Stimulated activated naive CD4-positive, alpha-beta T cell treated with Interleukin-2 at 50 U/mL for 16 hours (primary cell): ENCODE results near the gene MECP2.
"Not testable (repeated sequence)": the region's sequence is repeated elsewhere in the genome, so short reads cannot be mapped to it uniquely, and the experiment has no call there.

Source experiments
- DNase-seq: peaks from one replicate; lab custom pipeline; 2025; lab: John Stamatoyannopoulos, UW

The MECP2 gene

GRCh38 chrX:154097589-154098541, at the start of gene MECP2:
Gene MECP2, minus strand, starts transcription at chrX:154097717.
- DNase-seq = peak; percentile 87

GRCh38 chrX:154144010-154144409, 46.5 kb upstream of the MECP2 start, which contains the start of gene OPN1LW:
Gene OPN1LW, plus strand, starts transcription at chrX:154144243. Its CDS starts 41 bp downstream, at chrX:154144284.
- not testable (repeated sequence) for DNase-seq

DNA sequence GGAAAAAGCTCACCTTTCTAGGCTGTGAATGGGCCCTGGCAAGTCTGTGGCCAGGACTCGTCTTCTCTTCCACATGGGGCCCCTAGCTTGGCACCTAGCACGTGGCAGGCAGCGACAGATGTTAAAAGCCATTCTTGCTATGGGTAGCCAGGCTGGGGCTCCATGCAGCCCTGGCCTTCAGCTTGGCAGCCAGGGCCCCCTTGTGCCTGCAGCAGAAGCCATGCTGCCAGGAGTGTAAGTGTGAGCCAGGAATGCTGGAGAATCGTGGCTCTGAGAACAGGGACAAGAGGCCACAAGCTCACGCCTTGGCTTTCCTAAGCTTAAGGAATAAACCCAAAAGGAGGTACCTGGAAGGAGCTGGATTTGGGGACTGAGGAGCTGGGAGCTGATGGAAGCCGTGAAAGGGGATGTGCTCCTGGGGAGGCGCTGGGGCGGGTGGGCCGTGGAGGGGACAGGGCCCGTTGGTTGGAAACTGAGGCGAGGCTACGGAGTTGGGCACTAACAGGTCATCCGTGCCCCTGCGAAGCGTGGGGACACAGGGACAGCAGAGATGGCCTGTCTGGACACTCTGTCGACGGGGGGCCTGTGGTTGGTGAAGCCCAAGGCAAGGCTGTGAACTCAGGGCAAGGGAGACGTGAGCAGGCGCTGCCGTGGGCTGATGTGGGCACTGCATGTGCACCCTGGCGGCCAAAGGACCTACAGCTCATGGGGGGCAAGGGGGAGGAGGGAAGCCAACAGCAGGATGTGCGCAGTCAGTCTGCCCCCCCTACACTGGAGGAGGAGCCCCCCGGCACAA, 45.6 kb upstream of the MECP2 start:
- DNase-seq = no peak

DNA sequence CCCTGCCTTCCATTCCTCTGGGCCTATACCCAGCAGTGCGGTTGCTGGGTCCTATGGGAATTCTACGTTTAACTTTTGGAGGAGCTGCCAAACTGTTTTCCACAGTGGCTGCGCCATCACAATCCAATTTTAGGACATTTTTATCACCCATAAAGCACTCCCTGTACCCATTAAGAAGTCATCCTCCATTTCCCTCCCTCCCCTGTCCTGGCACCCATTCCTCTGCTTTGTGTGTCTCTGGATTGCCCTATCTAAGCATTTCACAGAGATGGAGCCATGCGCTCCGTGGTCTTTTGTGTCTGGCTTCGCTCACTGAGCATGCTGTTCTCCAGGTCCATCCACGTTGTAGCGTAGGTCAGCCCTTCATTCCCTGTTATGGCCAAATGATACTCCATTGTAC, 44.9 kb upstream of the MECP2 start:
- DNase-seq = no peak

DNA sequence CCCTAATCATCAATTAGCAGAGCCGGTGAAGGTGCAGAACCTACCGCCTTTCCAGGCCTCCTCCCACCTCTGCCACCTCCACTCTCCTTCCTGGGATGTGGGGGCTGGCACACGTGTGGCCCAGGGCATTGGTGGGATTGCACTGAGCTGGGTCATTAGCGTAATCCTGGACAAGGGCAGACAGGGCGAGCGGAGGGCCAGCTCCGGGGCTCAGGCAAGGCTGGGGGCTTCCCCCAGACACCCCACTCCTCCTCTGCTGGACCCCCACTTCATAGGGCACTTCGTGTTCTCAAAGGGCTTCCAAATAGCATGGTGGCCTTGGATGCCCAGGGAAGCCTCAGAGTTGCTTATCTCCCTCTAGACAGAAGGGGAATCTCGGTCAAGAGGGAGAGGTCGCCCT, 43.2 kb upstream of the MECP2 start:
- DNase-seq = no peak

DNA sequence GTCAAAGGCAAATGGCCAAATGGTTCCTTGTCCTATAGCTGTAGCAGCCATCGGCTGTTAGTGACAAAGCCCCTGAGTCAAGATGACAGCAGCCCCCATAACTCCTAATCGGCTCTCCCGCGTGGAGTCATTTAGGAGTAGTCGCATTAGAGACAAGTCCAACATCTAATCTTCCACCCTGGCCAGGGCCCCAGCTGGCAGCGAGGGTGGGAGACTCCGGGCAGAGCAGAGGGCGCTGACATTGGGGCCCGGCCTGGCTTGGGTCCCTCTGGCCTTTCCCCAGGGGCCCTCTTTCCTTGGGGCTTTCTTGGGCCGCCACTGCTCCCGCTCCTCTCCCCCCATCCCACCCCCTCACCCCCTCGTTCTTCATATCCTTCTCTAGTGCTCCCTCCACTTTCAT, 42.7 kb upstream of the MECP2 start:
- no peak for DNase-seq

DNA sequence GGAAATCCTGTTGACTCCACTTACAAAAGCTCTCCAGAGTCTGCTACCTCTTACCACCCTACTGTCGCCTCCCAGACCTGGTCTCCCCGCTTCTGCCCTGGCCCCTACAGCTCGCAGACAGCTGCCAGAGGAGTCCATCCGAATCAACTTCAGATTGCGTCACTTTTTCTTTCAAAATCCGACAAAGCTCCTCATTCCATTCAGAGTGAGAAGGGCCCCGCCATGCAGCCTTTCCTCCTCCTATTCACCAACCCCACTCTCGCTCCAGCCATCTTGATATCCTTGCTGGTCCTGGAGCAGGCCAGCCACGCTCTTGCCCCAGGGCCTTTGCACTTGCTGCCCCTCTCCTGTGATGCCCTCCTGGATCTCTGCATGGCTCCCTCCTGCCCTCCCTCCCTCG, 41.3 kb upstream of the MECP2 start:
- DNase-seq = no peak

DNA sequence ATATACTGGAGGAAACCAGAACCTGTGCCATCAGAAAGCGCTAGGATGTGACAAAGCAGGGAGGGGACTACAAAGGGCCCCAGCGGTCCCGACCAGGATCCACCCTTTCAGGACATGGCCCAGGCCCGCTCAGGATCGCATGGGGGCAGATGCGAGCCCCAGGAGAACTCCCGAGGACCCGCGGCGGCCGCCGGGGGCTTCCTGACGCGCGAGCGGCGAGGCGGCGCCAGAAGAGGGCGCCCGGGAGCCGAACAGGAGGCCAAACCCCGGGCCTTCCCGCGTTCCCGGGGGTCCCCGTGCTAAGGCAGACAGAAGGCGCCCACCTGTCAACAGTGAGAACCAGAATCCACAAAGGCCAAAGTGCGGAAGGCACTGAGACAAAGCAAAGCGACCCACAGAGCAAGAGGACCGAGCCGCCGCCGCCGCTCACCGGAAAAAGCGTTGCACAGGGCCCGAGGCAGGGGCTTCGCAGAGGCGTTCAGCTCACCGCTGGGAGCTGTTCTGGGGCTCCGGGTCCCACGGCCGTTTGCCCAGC, 39.2 kb upstream of the MECP2 start:
- peak; percentile 48 for DNase-seq

- DNase-seq = peak; percentile 4
Measured at GRCh38 chrX:154135458-154136229, 38.1 kb upstream of the MECP2 start.

GRCh38 chrX:154132366-154132765, 34.8 kb upstream of the MECP2 start:
- DNase-seq = no peak

GRCh38 chrX:154131955-154132354, 34.4 kb upstream of the MECP2 start:
- no peak for DNase-seq

DNA sequence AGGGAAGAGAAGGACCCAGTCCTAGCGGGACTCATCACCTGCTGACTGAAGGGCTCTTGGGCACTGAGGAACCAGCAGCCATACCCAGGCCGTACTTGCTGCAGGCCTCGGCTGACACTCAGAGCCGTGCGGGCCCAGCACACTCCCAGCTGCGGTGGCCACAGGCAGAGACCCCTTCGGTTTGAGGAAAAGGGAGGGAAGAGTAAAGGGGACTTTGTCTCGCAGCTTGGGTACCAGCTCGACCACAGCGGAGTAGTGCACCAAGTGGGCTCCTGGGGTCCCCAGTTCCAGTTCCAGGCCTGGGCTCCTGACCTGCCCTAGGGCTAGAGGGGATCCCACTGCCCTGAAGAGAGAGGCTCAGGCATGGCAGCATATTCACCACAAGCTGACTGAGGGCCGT, 28.6 kb upstream of the MECP2 start:
- DNase-seq = no peak

GRCh38 chrX:154125391-154126040, 28.0 kb upstream of the MECP2 start:
- no peak for DNase-seq

DNA sequence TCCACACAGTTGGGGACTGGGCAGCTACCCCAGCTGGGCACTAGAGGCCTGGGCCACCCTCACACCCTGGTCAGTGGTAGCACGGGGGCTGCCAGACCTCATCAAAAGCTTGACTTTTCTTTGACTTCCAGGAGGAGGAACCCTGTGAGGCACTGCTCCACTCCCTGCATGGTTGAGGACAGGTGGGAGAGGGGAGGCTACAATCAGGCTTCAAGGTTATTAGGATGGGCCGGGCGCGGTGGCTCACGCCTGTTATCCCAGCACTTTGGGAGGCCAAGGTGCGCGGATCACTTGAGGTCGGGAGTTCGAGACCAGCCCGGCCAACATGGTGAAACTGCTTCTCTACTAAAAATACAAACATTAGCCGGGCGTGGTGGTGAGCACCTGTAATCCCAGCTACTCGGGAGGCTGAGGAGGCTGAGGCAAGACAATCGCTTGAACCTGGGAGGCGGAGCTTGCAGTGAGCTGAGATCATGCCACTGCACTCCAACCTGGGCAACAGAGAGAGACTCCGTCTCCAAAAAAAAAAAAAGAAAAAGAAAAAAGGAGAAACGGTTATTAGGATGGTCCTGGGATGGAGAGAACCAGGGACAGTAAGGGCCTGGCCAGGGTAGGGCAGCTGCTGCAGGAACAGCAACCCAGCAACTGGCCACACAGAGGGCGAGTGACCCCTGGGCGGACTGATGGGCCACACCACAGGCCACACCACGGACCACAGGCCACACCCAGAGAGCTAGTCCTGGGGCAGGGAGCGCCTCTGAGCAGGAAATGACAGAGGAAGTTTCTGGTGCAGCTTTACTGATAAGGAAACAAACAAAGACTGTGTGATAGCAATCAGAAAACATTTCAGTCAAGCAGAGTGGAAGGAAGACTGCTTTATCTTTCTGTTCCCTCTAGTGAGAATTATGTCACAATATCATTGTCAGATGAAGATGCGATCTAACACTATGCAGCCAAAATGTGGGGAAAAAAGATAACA, 26.0 kb upstream of the MECP2 start:
- peak; percentile 7 for DNase-seq

- no peak for DNase-seq
Measured at GRCh38 chrX:154121961-154122360, 24.4 kb upstream of the MECP2 start.

DNA sequence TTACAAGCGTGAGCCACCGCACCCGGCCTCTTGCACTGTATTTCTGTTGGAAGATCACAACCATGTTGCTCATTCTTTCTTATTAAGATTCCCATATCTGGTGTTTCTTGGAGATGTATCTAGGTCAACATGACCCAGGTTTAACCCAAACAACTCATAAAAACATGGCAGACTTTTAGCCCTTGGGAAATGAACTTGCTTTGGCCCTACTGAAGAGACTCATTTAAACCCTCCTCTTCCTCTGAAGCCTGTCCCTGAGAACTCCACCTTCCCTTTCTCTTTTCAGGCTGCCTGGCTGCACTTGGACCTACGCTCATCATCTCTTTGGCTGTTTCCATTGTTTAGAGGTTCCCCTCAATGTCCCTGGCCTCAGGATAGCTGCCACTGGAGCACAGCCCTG, 23.7 kb upstream of the MECP2 start:
- no peak for DNase-seq

- DNase-seq = no peak
Measured at GRCh38 chrX:154120567-154120966, 23.1 kb upstream of the MECP2 start.

- DNase-seq = no peak
Measured at GRCh38 chrX:154117566-154117965, 20.0 kb upstream of the MECP2 start.

GRCh38 chrX:154116426-154117211, 19.1 kb upstream of the MECP2 start:
- DNase-seq = no peak
